ENCODE data around the gene AGAP1. TPM values are rescaled to one million over a fixed set of nuclear protein-coding genes. Genes with fewer than 3 reads are reported as not detected.

Gene AGAP1
- total RNA-seq, 2 donors from 2014 or later = 16.1 to 40.1 TPM

DNA sequence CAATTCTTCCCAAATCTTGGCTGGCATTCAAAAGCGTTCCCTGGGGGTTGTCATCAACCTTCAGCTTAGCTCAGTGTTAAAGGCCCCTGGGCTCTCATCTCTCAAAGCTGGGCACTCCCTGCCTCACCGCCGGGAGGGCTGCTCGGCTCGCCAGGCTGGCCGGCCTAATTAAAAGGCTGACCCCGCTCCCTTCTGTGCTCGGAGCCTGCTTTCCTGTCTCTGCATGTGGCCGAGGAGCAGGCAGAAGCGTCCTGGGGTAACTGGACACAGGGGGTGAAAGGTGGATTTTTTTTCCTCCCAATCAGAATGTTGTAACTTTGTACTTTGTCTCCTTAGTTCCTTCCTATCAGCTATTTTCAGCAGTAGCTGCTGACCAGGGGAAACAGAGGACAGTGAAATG, 443.2 kb downstream of the AGAP1 start:
- DNase-seq (ENCODE audit: low spot score) = no peak
- 88% methylated on average over 10 of the region's 10 CpGs for WGBS
- Histone ChIP-seq H3K27me3 (replicated peaks; ENCODE audit: insufficient read depth) (no peaks in the 10 kb centered on the region), H3K36me3 (no peaks in the 10 kb centered on the region), H3K4me3 (no peak overlapping the region), H3K4me1 (replicated peaks) (no peaks in the 10 kb centered on the region), H3K27ac (no peak overlapping the region), H3K9me3 (no peaks in the 10 kb centered on the region)
- TF ChIP-seq, protein P1, sequence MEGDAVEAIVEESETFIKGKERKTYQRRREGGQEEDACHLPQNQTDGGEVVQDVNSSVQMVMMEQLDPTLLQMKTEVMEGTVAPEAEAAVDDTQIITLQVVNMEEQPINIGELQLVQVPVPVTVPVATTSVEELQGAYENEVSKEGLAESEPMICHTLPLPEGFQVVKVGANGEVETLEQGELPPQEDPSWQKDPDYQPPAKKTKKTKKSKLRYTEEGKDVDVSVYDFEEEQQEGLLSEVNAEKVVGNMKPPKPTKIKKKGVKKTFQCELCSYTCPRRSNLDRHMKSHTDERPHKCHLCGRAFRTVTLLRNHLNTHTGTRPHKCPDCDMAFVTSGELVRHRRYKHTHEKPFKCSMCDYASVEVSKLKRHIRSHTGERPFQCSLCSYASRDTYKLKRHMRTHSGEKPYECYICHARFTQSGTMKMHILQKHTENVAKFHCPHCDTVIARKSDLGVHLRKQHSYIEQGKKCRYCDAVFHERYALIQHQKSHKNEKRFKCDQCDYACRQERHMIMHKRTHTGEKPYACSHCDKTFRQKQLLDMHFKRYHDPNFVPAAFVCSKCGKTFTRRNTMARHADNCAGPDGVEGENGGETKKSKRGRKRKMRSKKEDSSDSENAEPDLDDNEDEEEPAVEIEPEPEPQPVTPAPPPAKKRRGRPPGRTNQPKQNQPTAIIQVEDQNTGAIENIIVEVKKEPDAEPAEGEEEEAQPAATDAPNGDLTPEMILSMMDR (IDR thresholded peaks at IDR 0.05) = no peak
- TF ChIP-seq POLR2A (IDR thresholded peaks at IDR 0.05) = no peak
- intact Hi-C loops (cut with DNase I) = no loop called here

DNA sequence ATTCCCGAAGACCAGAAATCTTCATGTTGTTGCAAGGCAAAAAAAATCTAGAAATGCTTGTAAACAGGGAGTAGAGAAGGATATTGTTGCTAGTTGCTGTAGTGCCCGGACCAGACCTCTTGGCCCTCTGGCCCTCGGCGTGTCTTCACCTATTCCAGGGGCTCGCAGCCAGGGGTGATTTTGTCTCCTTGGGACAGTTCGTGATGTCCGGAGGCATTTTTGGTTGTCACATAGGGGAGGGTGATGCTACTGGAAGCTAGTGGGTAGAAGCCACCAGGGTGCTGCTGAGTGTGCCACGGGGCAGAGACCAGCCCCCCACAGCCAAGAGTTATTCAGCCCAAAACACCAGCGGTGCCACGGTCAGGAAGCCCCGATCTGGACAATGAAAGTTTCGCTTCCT, 443.7 kb downstream of the AGAP1 start:
- 96% methylated on average over 12 of the region's 12 CpGs for whole genome bisulfite sequencing
- TF ChIP-seq, protein P1 (IDR thresholded peaks at IDR 0.05) = no peak
- TF ChIP-seq POLR2AphosphoS5 (IDR thresholded peaks at IDR 0.05) (no peak), POLR2A (IDR thresholded peaks at IDR 0.05) (no peak)

DNA sequence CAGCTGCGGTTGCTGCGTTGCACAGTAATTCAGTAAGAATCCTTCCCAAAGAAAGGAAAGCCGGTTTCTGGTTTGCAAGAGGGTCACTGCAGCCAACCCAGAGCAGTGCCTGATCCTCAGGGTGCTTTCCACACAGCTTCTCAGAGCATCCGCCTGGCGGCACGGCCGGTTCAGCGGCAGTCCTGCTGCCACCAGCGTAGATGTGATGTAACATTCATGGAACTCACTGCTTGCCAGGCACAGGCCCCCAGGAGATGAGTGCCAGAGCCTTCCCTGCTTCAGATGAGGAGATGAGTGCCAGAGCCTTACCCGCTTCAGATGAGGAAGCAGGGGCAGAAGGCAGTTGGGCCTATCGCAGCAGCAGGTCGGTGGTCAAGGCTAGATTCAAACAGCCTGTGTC, 444.1 kb downstream of the AGAP1 start:
- intact Hi-C loops (cut with DNase I) = no loop called here
- Histone ChIP-seq H3K36me3 (no peaks in the 10 kb centered on the region), H3K4me3 (no peak overlapping the region), H3K27me3 (replicated peaks; ENCODE audit: insufficient read depth) (no peaks in the 10 kb centered on the region), H3K4me1 (replicated peaks) (no peaks in the 10 kb centered on the region), H3K27ac (no peak overlapping the region), H3K9me3 (no peaks in the 10 kb centered on the region)
- WGBS = 76% methylated on average over 12 of the region's 12 CpGs
- no peak for TF ChIP-seq POLR2A (IDR thresholded peaks at IDR 0.05)
- TF ChIP-seq, protein P1 (IDR thresholded peaks at IDR 0.05) = no peak
- TF ChIP-seq POLR2AphosphoS5 (IDR thresholded peaks at IDR 0.05) = no peak
- no peak for DNase-seq (ENCODE audit: low spot score)

More for the DNA sequence above, 443.7 kb downstream of the AGAP1 start:
- Histone ChIP-seq H3K27ac (no peak overlapping the region), H3K27me3 (replicated peaks; ENCODE audit: insufficient read depth) (no peaks in the 10 kb centered on the region), H3K36me3 (no peaks in the 10 kb centered on the region), H3K4me3 (no peak overlapping the region), H3K4me1 (replicated peaks) (no peaks in the 10 kb centered on the region), H3K9me3 (no peaks in the 10 kb centered on the region)
- DNase-seq (ENCODE audit: low spot score) = no peak
- intact Hi-C loops (cut with DNase I) = no loop called here

DNA sequence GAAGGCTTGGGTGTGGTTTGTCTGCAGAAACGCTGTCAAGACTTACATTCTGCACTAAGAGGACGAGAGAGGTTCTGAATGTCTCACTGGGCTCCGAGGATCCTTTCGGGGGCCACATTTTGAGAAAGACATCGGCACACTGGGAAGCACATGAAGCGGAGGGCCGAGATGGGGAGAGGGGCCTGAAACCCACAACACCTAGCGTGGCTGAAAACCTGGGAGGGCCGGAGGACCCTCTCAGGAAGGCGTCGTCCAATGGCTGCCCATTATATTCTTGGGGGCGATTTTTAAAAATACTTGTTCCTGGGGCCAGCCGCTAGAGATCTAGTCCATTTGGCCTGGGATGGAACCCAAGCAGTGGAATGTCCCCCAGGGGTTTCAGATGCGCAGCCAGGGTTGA, 444.8 kb downstream of the AGAP1 start:
- TF ChIP-seq, protein P1 (IDR thresholded peaks at IDR 0.05) = no peak
- no peak for TF ChIP-seq POLR2AphosphoS5 (IDR thresholded peaks at IDR 0.05)
- no peak for TF ChIP-seq POLR2A (IDR thresholded peaks at IDR 0.05)
- no peaks in the 10 kb centered on the region for H3K4me1 ChIP-seq (replicated peaks)
- H3K36me3 ChIP-seq = no peaks in the 10 kb centered on the region
- H3K9me3 ChIP-seq = no peaks in the 10 kb centered on the region
- 90% methylated on average over 14 of the region's 14 CpGs for WGBS
- no peaks in the 10 kb centered on the region for H3K27me3 ChIP-seq (replicated peaks; ENCODE audit: insufficient read depth)
- DNase-seq (ENCODE audit: low spot score) = no peak
- H3K4me3 ChIP-seq = no peak overlapping the region
- intact Hi-C loops (cut with DNase I) = no loop called here
- H3K27ac ChIP-seq = no peak overlapping the region

DNA sequence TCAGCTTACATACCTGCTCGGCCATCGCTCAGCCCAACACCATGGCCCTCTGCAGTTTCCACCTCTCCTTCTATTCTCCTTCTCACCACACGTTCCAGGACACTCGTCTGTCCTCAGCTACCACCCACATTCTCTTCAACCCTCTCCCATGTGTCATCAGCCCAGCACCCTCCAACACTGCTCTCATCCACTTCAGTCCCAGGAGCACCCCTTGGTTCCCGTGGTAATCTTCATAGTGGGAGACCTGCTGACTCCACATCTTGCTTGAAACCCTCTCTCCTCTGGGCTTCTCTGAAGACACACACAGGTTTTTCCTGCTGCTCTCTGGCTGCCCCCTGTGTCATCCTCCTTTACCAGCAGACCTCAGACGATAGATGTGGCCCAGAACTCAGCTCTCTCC, 445.6 kb downstream of the AGAP1 start:
- WGBS = 92% methylated on average over 6 of the region's 6 CpGs
- no peak overlapping the region for H3K27ac ChIP-seq
- no peaks in the 10 kb centered on the region for H3K9me3 ChIP-seq
- H3K27me3 ChIP-seq (replicated peaks; ENCODE audit: insufficient read depth) = no peaks in the 10 kb centered on the region
- intact Hi-C loops (cut with DNase I) = no loop called here
- DNase-seq (ENCODE audit: low spot score) = no peak
- no peak overlapping the region for H3K4me3 ChIP-seq
- TF ChIP-seq POLR2AphosphoS5 (IDR thresholded peaks at IDR 0.05) (no peak), POLR2A (IDR thresholded peaks at IDR 0.05) (no peak)
- TF ChIP-seq, protein P1 (IDR thresholded peaks at IDR 0.05) = no peak
- H3K36me3 ChIP-seq = no peaks in the 10 kb centered on the region
- no peaks in the 10 kb centered on the region for H3K4me1 ChIP-seq (replicated peaks)
